ENCODE measurements around the gene KRT12. TPM values are rescaled to one million over a fixed set of nuclear protein-coding genes. Genes with fewer than 3 reads are reported as not detected.

The KRT12 gene
- total RNA-seq, 1 donor from 2014 or later: not detected

- H3K36me3 ChIP-seq: no peaks in the 10 kb centered on the region
- intact Hi-C loops (cut with DNase I): no loop called here
- no peak within 1 kb of the TSS for H3K4me3 ChIP-seq
- no peaks in the 10 kb centered on the region for H3K9me3 ChIP-seq
- no peaks in the 10 kb centered on the region for H3K4me1 ChIP-seq
- TF ChIP-seq CTCF (IDR thresholded peaks at IDR 0.05): no peak
- TF ChIP-seq POLR2A (IDR thresholded peaks at IDR 0.05): no peak
- TF ChIP-seq POLR2AphosphoS5 (IDR thresholded peaks at IDR 0.05; ENCODE audit: insufficient read depth in 1 of 2, low read depth in 1 of 2): no peak
- peak within 1 kb of the TSS; percentile 56 for H3K27ac ChIP-seq
- H3K27me3 ChIP-seq: no peaks in the 10 kb centered on the region
- DNase-seq (ENCODE audit: extremely low spot score in 2 of 2): no peak
Observed at GRCh38 chr17:40884708-40885512, 17.9 kb upstream of the KRT12 start, which contains the start of gene KRT20. Gene KRT20, minus strand, starts transcription at chr17:40885242. Its CDS starts 57 bp downstream, at chr17:40885185.

- Histone ChIP-seq H3K4me3 (no peak overlapping the region), H3K27me3 (no peaks in the 10 kb centered on the region), H3K9me3 (no peaks in the 10 kb centered on the region), H3K36me3 (no peaks in the 10 kb centered on the region), H3K4me1 (no peaks in the 10 kb centered on the region), H3K27ac (no peak overlapping the region)
- TF ChIP-seq CTCF (IDR thresholded peaks at IDR 0.05) (no peak), POLR2A (IDR thresholded peaks at IDR 0.05) (no peak), POLR2AphosphoS5 (IDR thresholded peaks at IDR 0.05; ENCODE audit: insufficient read depth in 1 of 2, low read depth in 1 of 2) (no peak)
- DNase-seq (ENCODE audit: extremely low spot score in 2 of 2): no peak
- intact Hi-C loops (cut with DNase I): no loop called here
Observed at GRCh38 chr17:40883626-40884334, 16.8 kb upstream of the KRT12 start.

GRCh38 chr17:40883031-40883430 lies 16.0 kb upstream of the KRT12 start:
- no peaks in the 10 kb centered on the region for H3K27me3 ChIP-seq
- H3K9me3 ChIP-seq: no peaks in the 10 kb centered on the region
- no peak for DNase-seq (ENCODE audit: extremely low spot score in 2 of 2)
- TF ChIP-seq POLR2AphosphoS5 (IDR thresholded peaks at IDR 0.05; ENCODE audit: insufficient read depth in 1 of 2, low read depth in 1 of 2) (no peak), POLR2A (IDR thresholded peaks at IDR 0.05) (no peak), CTCF (IDR thresholded peaks at IDR 0.05) (no peak)
- H3K4me3 ChIP-seq: no peak overlapping the region
- no peaks in the 10 kb centered on the region for H3K36me3 ChIP-seq
- no peaks in the 10 kb centered on the region for H3K4me1 ChIP-seq
- H3K27ac ChIP-seq: no peak overlapping the region
- intact Hi-C loops (cut with DNase I): no loop called here

GRCh38 chr17:40879026-40879425 lies 12.0 kb upstream of the KRT12 start:
- Histone ChIP-seq H3K4me3 (no peak overlapping the region), H3K9me3 (no peaks in the 10 kb centered on the region), H3K27me3 (no peaks in the 10 kb centered on the region), H3K4me1 (no peaks in the 10 kb centered on the region), H3K36me3 (no peaks in the 10 kb centered on the region), H3K27ac (no peak overlapping the region)
- DNase-seq (ENCODE audit: extremely low spot score in 2 of 2): no peak
- TF ChIP-seq POLR2A (IDR thresholded peaks at IDR 0.05) (no peak), POLR2AphosphoS5 (IDR thresholded peaks at IDR 0.05; ENCODE audit: insufficient read depth in 1 of 2, low read depth in 1 of 2) (no peak), CTCF (IDR thresholded peaks at IDR 0.05) (no peak)
- intact Hi-C loops (cut with DNase I): no loop called here

- Histone ChIP-seq H3K27ac (no peak overlapping the region), H3K27me3 (no peaks in the 10 kb centered on the region), H3K4me3 (no peak overlapping the region), H3K36me3 (no peaks in the 10 kb centered on the region), H3K9me3 (no peaks in the 10 kb centered on the region), H3K4me1 (no peaks in the 10 kb centered on the region)
- TF ChIP-seq POLR2A (IDR thresholded peaks at IDR 0.05) (no peak), POLR2AphosphoS5 (IDR thresholded peaks at IDR 0.05; ENCODE audit: insufficient read depth in 1 of 2, low read depth in 1 of 2) (no peak), CTCF (IDR thresholded peaks at IDR 0.05) (no peak)
- no peak for DNase-seq (ENCODE audit: extremely low spot score in 2 of 2)
- intact Hi-C loops (cut with DNase I): no loop called here
Observed at GRCh38 chr17:40878044-40878443, 11.0 kb upstream of the KRT12 start.
